Stimulated activated CD8-positive, alpha-beta memory T cell treated with anti-CD3 and anti-CD28 coated beads, Interleukin-15, amount 100 ng/mL, for 24 hours (primary cell): ENCODE results near the gene ACSS1.

ENCODE experiments used
- DNase-seq: peaks from one replicate; pipeline ENCODE4 v3.0.0-alpha.2; 2020; ENCODE audit warnings: low read depth

ACSS1 gene

GRCh38 chr20:24992487-24993205 is 65.3 kb downstream of the ACSS1 start, which contains the start of gene APMAP:
APMAP (minus strand) TSS chr20:24992751; CDS start chr20:24992688, 63 bp downstream.
- peak; percentile 95 for DNase-seq

- no peak for DNase-seq
Measured at GRCh38 chr20:24991897-24992486, 65.9 kb downstream of the ACSS1 start.

- DNase-seq = no peak
Measured at GRCh38 chr20:24990810-24991252, 67.1 kb downstream of the ACSS1 start.

GRCh38 chr20:24989162-24989561 is 68.8 kb downstream of the ACSS1 start:
- DNase-seq = no peak

- no peak for DNase-seq
Measured at GRCh38 chr20:24987873-24988835, 69.8 kb downstream of the ACSS1 start.

GRCh38 chr20:24987244-24987643 is 70.7 kb downstream of the ACSS1 start:
- no peak for DNase-seq

GRCh38 chr20:24986436-24987015 is 71.4 kb downstream of the ACSS1 start:
- DNase-seq = no peak

GRCh38 chr20:24985802-24986201 is 72.1 kb downstream of the ACSS1 start:
- DNase-seq = no peak

GRCh38 chr20:24984961-24985640 is 72.8 kb downstream of the ACSS1 start:
- DNase-seq = no peak

GRCh38 chr20:24983896-24984295 is 74.0 kb downstream of the ACSS1 start:
- DNase-seq = no peak

GRCh38 chr20:24981790-24982189 is 76.1 kb downstream of the ACSS1 start:
- DNase-seq = no peak

GRCh38 chr20:24981282-24981681 is 76.7 kb downstream of the ACSS1 start:
- DNase-seq = no peak

- no peak for DNase-seq
Measured at GRCh38 chr20:24980291-24981053, 77.5 kb downstream of the ACSS1 start.

- DNase-seq = no peak
Measured at GRCh38 chr20:24979036-24979960, 78.6 kb downstream of the ACSS1 start.

- no peak for DNase-seq
Measured at GRCh38 chr20:24978513-24978912, 79.4 kb downstream of the ACSS1 start.

GRCh38 chr20:24977797-24978196 is 80.1 kb downstream of the ACSS1 start:
- no peak for DNase-seq

GRCh38 chr20:24977336-24977735 is 80.6 kb downstream of the ACSS1 start:
- no peak for DNase-seq

GRCh38 chr20:24972341-24972740 is 85.6 kb downstream of the ACSS1 start:
- no peak for DNase-seq

- no peak for DNase-seq
Measured at GRCh38 chr20:24971376-24972101, 86.4 kb downstream of the ACSS1 start.
